ENCODE results near the gene SYNPO2. TPM values are rescaled to one million over a fixed set of nuclear protein-coding genes. Genes with fewer than 3 reads are reported as not detected.

Gene SYNPO2, protein sequence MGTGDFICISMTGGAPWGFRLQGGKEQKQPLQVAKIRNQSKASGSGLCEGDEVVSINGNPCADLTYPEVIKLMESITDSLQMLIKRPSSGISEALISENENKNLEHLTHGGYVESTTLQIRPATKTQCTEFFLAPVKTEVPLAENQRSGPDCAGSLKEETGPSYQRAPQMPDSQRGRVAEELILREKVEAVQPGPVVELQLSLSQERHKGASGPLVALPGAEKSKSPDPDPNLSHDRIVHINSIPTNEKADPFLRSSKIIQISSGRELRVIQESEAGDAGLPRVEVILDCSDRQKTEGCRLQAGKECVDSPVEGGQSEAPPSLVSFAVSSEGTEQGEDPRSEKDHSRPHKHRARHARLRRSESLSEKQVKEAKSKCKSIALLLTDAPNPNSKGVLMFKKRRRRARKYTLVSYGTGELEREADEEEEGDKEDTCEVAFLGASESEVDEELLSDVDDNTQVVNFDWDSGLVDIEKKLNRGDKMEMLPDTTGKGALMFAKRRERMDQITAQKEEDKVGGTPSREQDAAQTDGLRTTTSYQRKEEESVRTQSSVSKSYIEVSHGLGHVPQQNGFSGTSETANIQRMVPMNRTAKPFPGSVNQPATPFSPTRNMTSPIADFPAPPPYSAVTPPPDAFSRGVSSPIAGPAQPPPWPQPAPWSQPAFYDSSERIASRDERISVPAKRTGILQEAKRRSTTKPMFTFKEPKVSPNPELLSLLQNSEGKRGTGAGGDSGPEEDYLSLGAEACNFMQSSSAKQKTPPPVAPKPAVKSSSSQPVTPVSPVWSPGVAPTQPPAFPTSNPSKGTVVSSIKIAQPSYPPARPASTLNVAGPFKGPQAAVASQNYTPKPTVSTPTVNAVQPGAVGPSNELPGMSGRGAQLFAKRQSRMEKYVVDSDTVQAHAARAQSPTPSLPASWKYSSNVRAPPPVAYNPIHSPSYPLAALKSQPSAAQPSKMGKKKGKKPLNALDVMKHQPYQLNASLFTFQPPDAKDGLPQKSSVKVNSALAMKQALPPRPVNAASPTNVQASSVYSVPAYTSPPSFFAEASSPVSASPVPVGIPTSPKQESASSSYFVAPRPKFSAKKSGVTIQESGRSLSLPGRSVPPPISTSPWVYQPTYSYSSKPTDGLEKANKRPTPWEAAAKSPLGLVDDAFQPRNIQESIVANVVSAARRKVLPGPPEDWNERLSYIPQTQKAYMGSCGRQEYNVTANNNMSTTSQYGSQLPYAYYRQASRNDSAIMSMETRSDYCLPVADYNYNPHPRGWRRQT
- total RNA-seq, result 10 to 100 TPM; 23.1 to 63.8 (median 42.4) TPM

DNA sequence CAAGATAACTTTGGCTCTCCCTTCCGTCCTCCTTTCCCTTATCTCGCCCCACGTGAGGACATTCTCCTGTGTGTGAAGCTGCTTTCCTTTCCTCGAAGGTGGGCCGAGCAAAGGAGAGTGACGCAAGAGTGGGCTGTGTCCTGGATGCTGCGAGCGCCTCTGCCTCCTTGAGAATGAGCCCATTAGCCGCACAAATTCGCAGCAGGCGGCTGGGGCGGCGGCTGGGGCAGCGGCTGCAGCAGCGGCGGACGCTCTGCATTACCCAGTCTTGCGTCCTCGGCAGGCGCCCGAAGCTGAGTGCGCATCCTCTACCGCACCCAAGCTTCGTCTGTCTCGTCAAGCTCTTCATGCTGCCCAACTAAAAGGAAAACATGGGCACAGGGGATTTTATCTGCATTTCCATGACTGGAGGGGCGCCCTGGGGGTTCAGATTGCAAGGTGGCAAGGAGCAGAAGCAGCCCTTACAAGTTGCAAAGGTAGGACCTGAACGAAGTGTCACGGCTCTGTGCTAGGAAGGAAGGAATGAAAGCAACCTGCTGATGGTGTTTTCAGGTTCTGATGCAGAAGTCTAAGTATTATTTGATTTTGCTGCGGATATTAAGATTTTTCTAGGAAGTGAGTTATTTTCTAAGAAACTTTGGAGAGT, at the start of gene SYNPO2:
Gene SYNPO2 (plus strand): TSS at position 189 of the 646 bp plus-strand sequence. CDS start 183 bp downstream, at position 372.
- TF ChIP-seq, protein P1, sequence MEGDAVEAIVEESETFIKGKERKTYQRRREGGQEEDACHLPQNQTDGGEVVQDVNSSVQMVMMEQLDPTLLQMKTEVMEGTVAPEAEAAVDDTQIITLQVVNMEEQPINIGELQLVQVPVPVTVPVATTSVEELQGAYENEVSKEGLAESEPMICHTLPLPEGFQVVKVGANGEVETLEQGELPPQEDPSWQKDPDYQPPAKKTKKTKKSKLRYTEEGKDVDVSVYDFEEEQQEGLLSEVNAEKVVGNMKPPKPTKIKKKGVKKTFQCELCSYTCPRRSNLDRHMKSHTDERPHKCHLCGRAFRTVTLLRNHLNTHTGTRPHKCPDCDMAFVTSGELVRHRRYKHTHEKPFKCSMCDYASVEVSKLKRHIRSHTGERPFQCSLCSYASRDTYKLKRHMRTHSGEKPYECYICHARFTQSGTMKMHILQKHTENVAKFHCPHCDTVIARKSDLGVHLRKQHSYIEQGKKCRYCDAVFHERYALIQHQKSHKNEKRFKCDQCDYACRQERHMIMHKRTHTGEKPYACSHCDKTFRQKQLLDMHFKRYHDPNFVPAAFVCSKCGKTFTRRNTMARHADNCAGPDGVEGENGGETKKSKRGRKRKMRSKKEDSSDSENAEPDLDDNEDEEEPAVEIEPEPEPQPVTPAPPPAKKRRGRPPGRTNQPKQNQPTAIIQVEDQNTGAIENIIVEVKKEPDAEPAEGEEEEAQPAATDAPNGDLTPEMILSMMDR (IDR thresholded peaks at IDR 0.05; ENCODE audit: low read depth), result no peak

DNA sequence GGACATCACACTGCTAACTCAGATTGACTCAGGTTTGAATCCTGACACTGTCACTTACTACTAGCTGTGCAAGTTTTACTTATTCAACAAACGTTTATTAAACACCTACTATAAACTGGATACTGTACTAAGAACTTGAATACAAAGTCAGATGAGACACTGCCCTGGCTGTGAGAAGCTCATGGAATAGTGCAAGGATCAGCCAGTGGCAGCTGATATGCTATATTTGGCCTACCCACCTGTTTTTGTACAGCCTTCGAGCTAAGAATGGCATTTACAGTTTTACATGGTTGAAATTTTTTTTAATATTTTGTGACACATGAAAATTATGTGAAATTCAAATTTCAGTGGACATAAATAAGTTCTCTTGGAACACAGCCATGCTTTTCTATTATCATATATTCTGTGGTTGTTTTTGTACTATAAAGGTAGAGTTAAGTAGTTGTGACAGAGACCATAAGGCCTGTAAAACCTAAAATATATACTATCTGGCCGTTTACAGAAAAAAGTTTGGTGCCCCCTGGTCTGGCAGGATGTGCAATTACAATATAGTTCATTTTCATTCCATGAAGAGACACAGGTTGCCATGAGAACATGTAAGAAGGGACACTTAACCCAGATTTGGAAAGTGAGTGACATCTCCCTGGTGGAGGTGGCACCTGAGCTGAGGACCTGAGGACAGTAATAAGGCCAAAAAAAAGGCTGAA, 49.3 kb upstream of the SYNPO2 start:
- TF ChIP-seq, protein P1 (IDR thresholded peaks at IDR 0.05; ENCODE audit: low read depth), result no peak

DNA sequence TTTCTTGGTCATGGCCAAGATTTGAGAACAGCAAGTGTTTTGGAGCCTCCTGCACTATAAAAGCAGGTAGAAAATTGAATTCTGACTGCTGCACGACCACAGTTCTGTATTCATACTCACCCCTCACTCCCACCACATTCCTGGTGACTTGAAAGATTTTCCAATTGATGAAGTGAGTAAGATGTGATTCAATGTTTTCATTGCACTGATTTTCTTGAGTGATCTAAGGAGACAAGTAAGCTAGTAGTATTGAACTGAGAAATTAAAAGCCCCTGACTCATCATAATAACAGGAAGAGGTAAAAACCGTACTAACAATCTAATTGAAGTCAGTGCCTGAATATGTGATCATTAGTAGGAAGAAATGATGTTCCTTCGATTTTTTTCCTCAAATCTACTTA, 46.6 kb upstream of the SYNPO2 start:
- TF ChIP-seq, protein P1 (IDR thresholded peaks at IDR 0.05; ENCODE audit: low read depth), result no peak

DNA sequence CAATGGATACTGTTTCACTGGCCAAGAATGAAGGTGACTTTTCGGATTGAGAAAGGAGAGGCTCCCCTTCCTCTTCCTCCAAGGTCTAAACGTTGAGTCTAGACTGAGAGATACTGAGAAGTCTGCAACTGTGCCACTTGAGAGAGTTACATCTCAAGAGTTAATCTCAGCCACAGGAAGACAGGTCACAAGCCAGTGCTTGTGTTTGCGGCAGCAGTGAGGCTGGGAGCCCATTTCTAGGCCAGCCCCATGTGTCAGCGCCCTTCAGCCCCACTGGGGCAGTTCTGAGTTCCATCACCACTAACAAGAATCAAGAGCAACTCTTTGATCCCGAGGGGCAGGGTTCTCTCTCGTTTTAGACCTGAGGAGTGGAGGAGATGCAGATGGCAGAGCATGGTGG, 45.4 kb upstream of the SYNPO2 start:
- TF ChIP-seq, protein P1 (IDR thresholded peaks at IDR 0.05; ENCODE audit: low read depth), result no peak

DNA sequence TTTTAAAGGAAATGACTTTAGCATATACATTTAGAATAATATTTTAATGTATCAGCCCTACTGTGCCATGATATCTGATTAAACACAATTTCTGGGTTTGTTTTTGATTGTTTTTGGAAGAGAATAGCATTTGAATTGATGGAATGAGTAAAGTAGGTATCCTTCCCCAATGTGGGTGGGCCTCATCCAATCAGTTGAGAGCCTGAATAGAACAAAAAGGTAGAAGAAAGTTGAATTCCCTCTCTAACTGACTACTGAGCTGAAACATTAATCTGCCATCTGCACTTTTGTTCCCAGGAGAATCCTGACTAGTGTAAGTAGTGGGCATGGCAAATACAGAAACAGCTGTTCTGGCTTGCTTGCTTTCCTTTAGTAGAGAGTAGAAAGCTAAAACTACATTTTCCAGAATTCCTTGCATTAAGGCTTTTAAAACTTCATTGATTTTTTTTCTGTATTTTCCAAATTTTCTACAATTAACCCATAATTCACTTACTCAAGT, 43.1 kb upstream of the SYNPO2 start:
- TF ChIP-seq, protein P1 (IDR thresholded peaks at IDR 0.05; ENCODE audit: low read depth), result no peak

DNA sequence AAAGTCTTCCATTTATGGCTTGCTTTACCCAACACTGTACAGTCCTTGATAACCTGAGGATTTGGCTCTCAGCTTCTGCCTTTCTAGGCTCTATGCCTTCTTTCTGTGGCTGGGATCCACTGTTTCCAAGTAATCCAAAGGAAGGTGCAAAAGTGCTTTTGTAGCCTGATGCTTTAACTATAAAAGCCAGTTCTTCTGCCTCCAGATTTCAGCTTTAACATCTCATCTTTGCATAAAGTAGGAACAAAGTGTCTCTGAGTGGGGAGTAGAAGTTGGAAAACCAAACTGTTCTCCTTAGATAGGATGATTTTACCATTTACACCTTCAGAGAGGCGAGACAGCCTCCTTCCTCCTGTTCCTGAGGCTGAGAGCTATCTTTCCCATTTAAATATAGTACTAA, 41.7 kb upstream of the SYNPO2 start:
- TF ChIP-seq, protein P1 (IDR thresholded peaks at IDR 0.05; ENCODE audit: low read depth), result no peak

All from subcutaneous adipose tissue (tissue), 4 donors.